K562 (cell line): ENCODE data around the gene RPS2. TPM values are rescaled to one million over a fixed set of nuclear protein-coding genes. Genes with fewer than 3 reads are reported as not detected.

ENCODE experiments used
- CBX1 ChIP-seq: sonication (generic); IDR thresholded peaks from 2 replicates; pipeline ENCODE4 v1.6.1; 2016; ENCODE audit warnings: antibody characterized with exemption, low read depth, mild to moderate bottlenecking
- EGR1 ChIP-seq: fragments of 450-650 bp; conservative IDR thresholded peaks from 2 replicates; pipeline ENCODE4 v1.6.1; 2017; ENCODE audit warnings: mild to moderate bottlenecking
- ETV1 ChIP-seq: fragments of 450-650 bp; conservative IDR thresholded peaks from 2 replicates; pipeline ENCODE4 v1.6.1; 2016; ENCODE audit warnings: missing genetic modification characterization, control low read depth, low read depth, missing compliant biosample characterization
- FOXK2 ChIP-seq, 2 experiments: fragments of 450-650 bp; IDR thresholded peaks in 1 of 2; conservative IDR thresholded peaks in 1 of 2; 2 replicates each; pipeline ENCODE4 v1.6.1; 2016; ENCODE audit warnings: low read depth in 2 of 2, mild to moderate bottlenecking in 1 of 2
- LEF1 ChIP-seq: fragments of 450-650 bp; IDR thresholded peaks from 2 replicates; pipeline ENCODE4 v1.6.1; 2016; ENCODE audit warnings: mild to moderate bottlenecking
- PTBP1 ChIP-seq: fragments of 200-400 bp; formaldehyde crosslinking; IDR thresholded peaks from 2 replicates; pipeline ENCODE4 v1.6.1; 2017; ENCODE audit warnings: low read depth, low read length
- RBM15 ChIP-seq: fragments of 200-400 bp; formaldehyde crosslinking; IDR thresholded peaks from 2 replicates; pipeline ENCODE4 v1.6.1; 2018; ENCODE audit warnings: mild to moderate bottlenecking, low read length, moderate library complexity; ENCODE audit not compliant: insufficient read depth
- TBL1XR1 ChIP-seq, 2 experiments: IDR thresholded peaks; 2 replicates each; pipeline ENCODE4 v1.6.1; 2012; ENCODE audit warnings: improper control_type of control experiment in 2 of 2, low read length in 2 of 2, mild to moderate bottlenecking in 1 of 2
- ZNF347 ChIP-seq: fragments of 450-650 bp; formaldehyde crosslinking; IDR thresholded peaks from 2 replicates; pipeline ENCODE4 v1.4.0; 2020; ENCODE audit warnings: low read depth, mild to moderate bottlenecking, moderate library complexity
- ZNF77 ChIP-seq: fragments of 250-450 bp; sonication (Bioruptor Pico); IDR thresholded peaks from 2 replicates; pipeline ENCODE4 v1.5.0; 2020
- ZSCAN29 ChIP-seq: fragments of 450-650 bp; IDR thresholded peaks from 2 replicates; pipeline ENCODE4 v1.6.1; 2017
- polyA plus RNA-seq, 8 experiments: library from polyadenylated mRNA; depleted of rRNA in 4 of 8; stranded (reverse) in 5 of 8; unstranded in 3 of 8; fragments of >200 nt; fragmentation: Nextera tagmentation in 2 of 8; fragmentation: Illumina TruSeq in 1 of 8; extraction: Ambion mirVana in 2 of 8; extraction: Trizol in 1 of 8; gene quantifications; 2 replicates each; pipeline versions ENCODE4 v1.2.1 to v1.2.3, GENCODE V29; 2011 to 2014; ENCODE audit warnings: inconsistent platforms in 1 of 8, missing spikeins in 1 of 8
- total RNA-seq, 7 experiments: library from RNA; depleted of rRNA in 6 of 7; stranded (reverse); fragments of >200 nt in 6 of 7; fragmentation: Illumina TruSeq in 2 of 7; extraction: Trizol in 2 of 7; gene quantifications; 2 replicates each; pipeline versions ENCODE4 v1.2.1 to v1.2.3, GENCODE V29; 2011 to 2021; ENCODE audit warnings: low replicate concordance in 1 of 7
- TF ChIP-seq, protein P1 (sequence below): fragments of 250-450 bp; sonication (Bioruptor Pico); IDR thresholded peaks from 2 replicates; pipeline ENCODE4 v1.4.0; 2020; ENCODE audit warnings: mild to moderate bottlenecking, moderate library complexity, borderline replicate concordance
- TF ChIP-seq, protein P2 (sequence below): fragments of 450-650 bp; formaldehyde crosslinking; IDR thresholded peaks from 2 replicates; pipeline ENCODE4 v1.4.0; 2022; ENCODE audit warnings: missing genetic modification characterization

RPS2 gene
- total and polyA plus RNA-seq, 9 of the 15 experiments (the other 6 are each of a cell fraction or from before 2014, with no cell fraction given) = 834 to 4,794 (median 3,793) TPM

- TF ChIP-seq, protein P1, sequence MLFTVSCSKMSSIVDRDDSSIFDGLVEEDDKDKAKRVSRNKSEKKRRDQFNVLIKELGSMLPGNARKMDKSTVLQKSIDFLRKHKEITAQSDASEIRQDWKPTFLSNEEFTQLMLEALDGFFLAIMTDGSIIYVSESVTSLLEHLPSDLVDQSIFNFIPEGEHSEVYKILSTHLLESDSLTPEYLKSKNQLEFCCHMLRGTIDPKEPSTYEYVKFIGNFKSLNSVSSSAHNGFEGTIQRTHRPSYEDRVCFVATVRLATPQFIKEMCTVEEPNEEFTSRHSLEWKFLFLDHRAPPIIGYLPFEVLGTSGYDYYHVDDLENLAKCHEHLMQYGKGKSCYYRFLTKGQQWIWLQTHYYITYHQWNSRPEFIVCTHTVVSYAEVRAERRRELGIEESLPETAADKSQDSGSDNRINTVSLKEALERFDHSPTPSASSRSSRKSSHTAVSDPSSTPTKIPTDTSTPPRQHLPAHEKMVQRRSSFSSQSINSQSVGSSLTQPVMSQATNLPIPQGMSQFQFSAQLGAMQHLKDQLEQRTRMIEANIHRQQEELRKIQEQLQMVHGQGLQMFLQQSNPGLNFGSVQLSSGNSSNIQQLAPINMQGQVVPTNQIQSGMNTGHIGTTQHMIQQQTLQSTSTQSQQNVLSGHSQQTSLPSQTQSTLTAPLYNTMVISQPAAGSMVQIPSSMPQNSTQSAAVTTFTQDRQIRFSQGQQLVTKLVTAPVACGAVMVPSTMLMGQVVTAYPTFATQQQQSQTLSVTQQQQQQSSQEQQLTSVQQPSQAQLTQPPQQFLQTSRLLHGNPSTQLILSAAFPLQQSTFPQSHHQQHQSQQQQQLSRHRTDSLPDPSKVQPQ (CRISPR knock-in tag) = no peak
- TF ChIP-seq, protein P2, sequence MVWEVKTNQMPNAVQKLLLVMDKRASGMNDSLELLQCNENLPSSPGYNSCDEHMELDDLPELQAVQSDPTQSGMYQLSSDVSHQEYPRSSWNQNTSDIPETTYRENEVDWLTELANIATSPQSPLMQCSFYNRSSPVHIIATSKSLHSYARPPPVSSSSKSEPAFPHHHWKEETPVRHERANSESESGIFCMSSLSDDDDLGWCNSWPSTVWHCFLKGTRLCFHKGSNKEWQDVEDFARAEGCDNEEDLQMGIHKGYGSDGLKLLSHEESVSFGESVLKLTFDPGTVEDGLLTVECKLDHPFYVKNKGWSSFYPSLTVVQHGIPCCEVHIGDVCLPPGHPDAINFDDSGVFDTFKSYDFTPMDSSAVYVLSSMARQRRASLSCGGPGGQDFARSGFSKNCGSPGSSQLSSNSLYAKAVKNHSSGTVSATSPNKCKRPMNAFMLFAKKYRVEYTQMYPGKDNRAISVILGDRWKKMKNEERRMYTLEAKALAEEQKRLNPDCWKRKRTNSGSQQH = peak; percentile 92; the same call in 1 of the 2 replicates
- TF ChIP-seq FOXK2 (conservative IDR thresholded peaks at IDR 0.05 in 1 of 2, IDR thresholded peaks at IDR 0.05 in 1 of 2; ENCODE audit: low read depth in 2 of 2) = no peak
- 0 out of 2 replicates have a peak, but pooled peaks have one; percentile 39 for TF ChIP-seq PTBP1
- TF ChIP-seq TBL1XR1 (IDR thresholded peaks at IDR 0.05; ENCODE audit: low read length in 2 of 2) = peak in 1 of 2 experiments; percentile 18; a peak in 2 of 4 replicates
- TF ChIP-seq ZNF77 (CRISPR knock-in tag) = peak; percentile 89; the same call in 1 of the 2 replicates
- peak; percentile 39; the same call in 1 of the 2 replicates for TF ChIP-seq CBX1
- peak; percentile 59; the same call in 1 of the 2 replicates for TF ChIP-seq ZSCAN29
- peak; percentile 34; the same call in 1 of the 2 replicates for TF ChIP-seq LEF1
- peak; percentile 42; the same call in 1 of the 2 replicates for TF ChIP-seq ZNF347 (CRISPR knock-in tag)
- TF ChIP-seq EGR1 = no peak
- TF ChIP-seq ETV1 (tag) = 0 out of 2 replicates have a peak, but pooled peaks have one; percentile 22
- TF ChIP-seq RBM15 = no peak
These were observed 3.7 kb downstream of the RPS2 start (continued) for GRCh38 chr16:1960665-1961630.
